ENCODE measurements around the gene SIPA1L2.

SIPA1L2 gene

GRCh38 chr1:232643251-232643650 is 13.3 kb upstream of the SIPA1L2 start:
- DNase-seq (ENCODE audit: low read depth), result no peak

- DNase-seq (ENCODE audit: low read depth), result no peak
Observed at GRCh38 chr1:232641507-232641906, 11.6 kb upstream of the SIPA1L2 start.

GRCh38 chr1:232636799-232637198 is 6.9 kb upstream of the SIPA1L2 start:
- DNase-seq (ENCODE audit: low read depth), result no peak

- no peak for DNase-seq (ENCODE audit: low read depth)
Observed at GRCh38 chr1:232635778-232636356, 5.9 kb upstream of the SIPA1L2 start.

GRCh38 chr1:232635279-232635678 is 5.3 kb upstream of the SIPA1L2 start:
- DNase-seq (ENCODE audit: low read depth), result no peak

- DNase-seq (ENCODE audit: low read depth), result no peak
Observed at GRCh38 chr1:232634096-232634495, 4.2 kb upstream of the SIPA1L2 start.

- DNase-seq (ENCODE audit: low read depth), result no peak
Observed at GRCh38 chr1:232630894-232631195, 912 bp upstream of the SIPA1L2 start.

- DNase-seq (ENCODE audit: low read depth), result no peak
Observed at GRCh38 chr1:232629250-232630046, 485 bp downstream of the SIPA1L2 start.

GRCh38 chr1:232628335-232629249 is 1.3 kb downstream of the SIPA1L2 start:
- no peak for DNase-seq (ENCODE audit: low read depth)

GRCh38 chr1:232627645-232628334 is 2.1 kb downstream of the SIPA1L2 start:
- no peak for DNase-seq (ENCODE audit: low read depth)

GRCh38 chr1:232627171-232627570 is 2.8 kb downstream of the SIPA1L2 start:
- DNase-seq (ENCODE audit: low read depth), result no peak

GRCh38 chr1:232626452-232626851 is 3.5 kb downstream of the SIPA1L2 start:
- no peak for DNase-seq (ENCODE audit: low read depth)

GRCh38 chr1:232625319-232625868 is 4.5 kb downstream of the SIPA1L2 start:
- DNase-seq (ENCODE audit: low read depth), result no peak

GRCh38 chr1:232624546-232625281 is 5.2 kb downstream of the SIPA1L2 start:
- DNase-seq (ENCODE audit: low read depth), result no peak

GRCh38 chr1:232622981-232623380 is 7.0 kb downstream of the SIPA1L2 start:
- no peak for DNase-seq (ENCODE audit: low read depth)

GRCh38 chr1:232622378-232622777 is 7.6 kb downstream of the SIPA1L2 start:
- no peak for DNase-seq (ENCODE audit: low read depth)

GRCh38 chr1:232621050-232621449 is 8.9 kb downstream of the SIPA1L2 start:
- DNase-seq (ENCODE audit: low read depth), result no peak

- no peak for DNase-seq (ENCODE audit: low read depth)
Observed at GRCh38 chr1:232620356-232620969, 9.5 kb downstream of the SIPA1L2 start.

GRCh38 chr1:232617237-232617636 is 12.7 kb downstream of the SIPA1L2 start:
- no peak for DNase-seq (ENCODE audit: low read depth)

- no peak for DNase-seq (ENCODE audit: low read depth)
Observed at GRCh38 chr1:232615306-232615800, 14.6 kb downstream of the SIPA1L2 start.

GRCh38 chr1:232614811-232615210 is 15.1 kb downstream of the SIPA1L2 start:
- no peak for DNase-seq (ENCODE audit: low read depth)
